Activated naive CD4-positive, alpha-beta T cell treated with anti-CD3 and anti-CD28 coated beads for 36 hours (primary cell): Measurements from ENCODE around the gene KCTD1. TPM values are rescaled to one million over a fixed set of nuclear protein-coding genes. Genes with fewer than 3 reads are reported as not detected.

Experiments used
- CTCF ChIA-PET: fragments of 350-600 bp; sonication (Branson Sonifier 250); formaldehyde crosslinking; loops from one replicate; lab custom pipeline; 2021; ENCODE audit warnings: antibody characterized with exemption; lab: Charles Lee
- DNase-seq: peaks from one replicate; pipeline ENCODE4 v3.0.0-alpha.2; 2020
- H3K27ac Mint-ChIP-seq: one replicate; pipeline ENCODE4 v1.8.0; 2021; ENCODE audit warnings: mild to moderate bottlenecking, mixed read lengths
- H3K27me3 Mint-ChIP-seq: one replicate; pipeline ENCODE4 v1.8.0; 2021; ENCODE audit warnings: low read depth, mixed read lengths
- H3K36me3 Mint-ChIP-seq: one replicate; pipeline ENCODE4 v1.8.0; 2021; ENCODE audit warnings: low read depth, mixed read lengths
- H3K4me1 Mint-ChIP-seq: one replicate; pipeline ENCODE4 v1.8.0; 2021; ENCODE audit warnings: low read depth, mixed read lengths
- H3K4me3 Mint-ChIP-seq: one replicate; pipeline ENCODE4 v1.8.0; 2021; ENCODE audit warnings: mild to moderate bottlenecking, moderate library complexity, mixed read lengths
- H3K9me3 Mint-ChIP-seq: one replicate; pipeline ENCODE4 v1.8.0; 2021; ENCODE audit warnings: mixed read lengths
- intact Hi-C: fragments of 100-400 bp; cut with micrococcal nuclease; formaldehyde crosslinking; loops from one replicate; pipeline ENCODE4 v1.15.1; 2023
- total RNA-seq, 2 experiments: library from RNA; stranded (reverse); gene quantifications; one replicate each; pipeline ENCODE4 v1.2.3, GENCODE V29; 2021

KCTD1 gene
- total RNA-seq, 2 experiments from 2014 or later = 1.7 to 1.9 TPM

DNA sequence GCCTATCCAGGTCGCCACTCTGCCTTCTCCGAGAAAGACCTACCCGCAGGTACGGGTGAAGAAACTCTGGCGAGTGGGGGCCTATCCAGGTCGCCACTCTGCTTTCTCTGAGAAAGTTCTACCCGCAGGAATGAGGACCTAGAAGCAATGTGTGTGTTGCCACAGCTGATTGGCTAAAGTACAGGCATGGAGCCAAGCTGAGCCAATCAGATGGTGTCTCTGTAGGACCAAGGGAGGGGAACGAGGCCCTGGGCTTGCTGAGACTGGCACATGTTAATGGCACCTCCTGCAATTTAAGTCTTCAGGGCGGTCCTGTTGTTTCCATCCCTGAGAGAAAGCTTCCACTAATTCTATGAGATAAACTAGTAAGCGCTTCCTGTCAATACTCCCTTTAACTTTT is 82.3 kb downstream of the KCTD1 start:
- Mint-ChIP-seq H3K4me3 (no peak overlapping the region), H3K9me3 (no peaks in the 10 kb centered on the region), H3K27ac (no peak overlapping the region), H3K36me3 (no peaks in the 10 kb centered on the region), H3K27me3 (no peaks in the 10 kb centered on the region), H3K4me1 (no peaks in the 10 kb centered on the region)
- intact Hi-C loops = no loop called here
- no peak for DNase-seq
- CTCF ChIA-PET = no interaction called here

DNA sequence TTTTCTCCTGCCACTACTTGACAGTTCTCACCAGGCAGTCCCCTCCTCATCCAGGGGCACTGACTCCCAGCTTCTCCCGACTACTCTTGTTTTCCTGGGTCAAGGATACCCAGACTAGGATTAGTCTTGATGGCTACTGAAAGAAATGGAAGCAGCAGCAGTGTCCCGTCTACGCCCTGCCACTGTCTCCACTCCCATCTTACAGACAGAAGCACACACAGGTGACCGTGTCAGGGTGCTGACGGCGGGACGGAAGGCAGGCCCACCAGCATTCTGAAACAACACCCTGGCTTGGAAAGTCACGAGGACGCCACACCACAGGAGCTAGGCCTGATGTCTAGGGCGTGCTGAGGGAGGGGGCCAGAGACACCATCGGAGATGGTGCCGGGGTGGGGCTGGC is 82.9 kb downstream of the KCTD1 start:
- H3K4me1 Mint-ChIP-seq = no peaks in the 10 kb centered on the region
- no peaks in the 10 kb centered on the region for H3K27me3 Mint-ChIP-seq
- H3K4me3 Mint-ChIP-seq = no peak overlapping the region
- no peak overlapping the region for H3K27ac Mint-ChIP-seq
- H3K9me3 Mint-ChIP-seq = no peaks in the 10 kb centered on the region
- H3K36me3 Mint-ChIP-seq = no peaks in the 10 kb centered on the region
- no peak for DNase-seq
- intact Hi-C loops = no loop called here
- CTCF ChIA-PET = no interaction called here

DNA sequence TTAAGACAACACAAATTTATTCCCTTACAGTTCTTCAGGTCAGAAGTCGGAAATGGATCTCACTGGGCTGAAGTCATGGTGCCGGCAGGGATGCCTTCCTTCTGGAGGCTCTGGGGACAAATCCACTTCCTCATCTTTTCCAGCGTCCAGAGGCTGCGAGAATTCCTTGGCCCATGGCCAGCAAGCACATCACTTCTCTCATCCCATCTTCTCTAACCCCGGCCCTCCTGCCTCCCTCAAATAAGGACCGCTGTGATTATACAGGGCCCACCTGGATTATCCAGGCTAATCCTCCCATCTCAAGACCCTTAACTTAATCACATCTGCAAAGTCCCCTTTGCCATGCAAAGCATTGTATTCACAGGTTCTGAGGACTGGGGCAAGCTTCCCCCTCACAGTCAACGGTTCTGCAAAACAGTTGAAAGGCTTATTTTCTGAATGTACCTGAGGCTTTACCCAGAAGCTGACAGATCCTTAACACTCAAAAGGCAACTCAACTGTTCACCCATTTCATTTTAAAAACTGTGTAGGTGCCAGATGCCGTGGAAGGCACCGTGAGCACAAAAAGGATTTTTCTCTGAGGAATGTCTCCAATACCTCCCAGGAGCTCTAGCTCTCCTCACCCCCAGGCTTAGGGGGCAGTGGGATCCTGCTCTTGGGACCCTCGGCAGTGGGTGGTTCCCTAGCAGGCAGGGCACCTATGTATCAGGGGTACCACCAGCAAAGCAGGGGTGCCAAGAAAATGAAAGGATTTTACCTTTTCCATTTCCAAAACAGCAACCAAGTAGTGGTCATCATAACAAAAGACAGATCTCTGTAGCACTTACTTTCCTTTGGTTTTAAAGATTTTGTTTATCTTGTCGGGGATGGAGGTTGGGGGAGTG is 84.0 kb downstream of the KCTD1 start:
- DNase-seq = no peak
- Mint-ChIP-seq H3K9me3 (no peaks in the 10 kb centered on the region), H3K27ac (no peak overlapping the region), H3K36me3 (no peaks in the 10 kb centered on the region), H3K27me3 (no peaks in the 10 kb centered on the region), H3K4me3 (no peak overlapping the region), H3K4me1 (no peaks in the 10 kb centered on the region)
- intact Hi-C loops = no loop called here
- CTCF ChIA-PET = no interaction called here

DNA sequence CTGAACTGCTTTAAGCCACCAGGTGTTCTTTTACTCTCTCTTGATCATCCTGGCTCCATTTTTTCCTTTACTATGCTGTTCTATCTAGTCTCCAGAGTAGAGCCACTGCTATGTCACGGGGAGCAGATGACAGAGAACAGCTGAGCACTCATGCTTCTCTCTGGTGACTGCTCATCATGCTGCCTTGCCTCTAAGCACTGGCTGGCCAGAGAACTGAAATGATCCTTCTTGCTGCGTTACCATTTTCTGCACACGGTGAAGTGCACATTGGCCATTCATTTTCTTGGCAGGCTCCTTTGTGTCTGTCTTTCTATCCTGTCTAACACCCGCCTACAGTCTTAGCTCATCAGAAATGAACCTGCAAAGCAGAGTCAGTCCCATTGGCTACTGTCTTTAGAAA is 86.0 kb downstream of the KCTD1 start:
- CTCF ChIA-PET = no interaction called here
- H3K27me3 Mint-ChIP-seq = no peaks in the 10 kb centered on the region
- no peaks in the 10 kb centered on the region for H3K9me3 Mint-ChIP-seq
- H3K27ac Mint-ChIP-seq = no peak overlapping the region
- no peaks in the 10 kb centered on the region for H3K36me3 Mint-ChIP-seq
- intact Hi-C loops = no loop called here
- H3K4me3 Mint-ChIP-seq = no peak overlapping the region
- DNase-seq = no peak
- H3K4me1 Mint-ChIP-seq = peaks cover 6% of the 10 kb centered on the region

GRCh38 chr18:26461405-26461804 is 86.9 kb downstream of the KCTD1 start:
- CTCF ChIA-PET = no interaction called here
- Mint-ChIP-seq H3K36me3 (no peaks in the 10 kb centered on the region), H3K27me3 (no peaks in the 10 kb centered on the region), H3K4me1 (peaks cover 6% of the 10 kb centered on the region), H3K4me3 (no peak overlapping the region), H3K27ac (no peak overlapping the region), H3K9me3 (no peaks in the 10 kb centered on the region)
- intact Hi-C loops = no loop called here
- no peak for DNase-seq

DNA sequence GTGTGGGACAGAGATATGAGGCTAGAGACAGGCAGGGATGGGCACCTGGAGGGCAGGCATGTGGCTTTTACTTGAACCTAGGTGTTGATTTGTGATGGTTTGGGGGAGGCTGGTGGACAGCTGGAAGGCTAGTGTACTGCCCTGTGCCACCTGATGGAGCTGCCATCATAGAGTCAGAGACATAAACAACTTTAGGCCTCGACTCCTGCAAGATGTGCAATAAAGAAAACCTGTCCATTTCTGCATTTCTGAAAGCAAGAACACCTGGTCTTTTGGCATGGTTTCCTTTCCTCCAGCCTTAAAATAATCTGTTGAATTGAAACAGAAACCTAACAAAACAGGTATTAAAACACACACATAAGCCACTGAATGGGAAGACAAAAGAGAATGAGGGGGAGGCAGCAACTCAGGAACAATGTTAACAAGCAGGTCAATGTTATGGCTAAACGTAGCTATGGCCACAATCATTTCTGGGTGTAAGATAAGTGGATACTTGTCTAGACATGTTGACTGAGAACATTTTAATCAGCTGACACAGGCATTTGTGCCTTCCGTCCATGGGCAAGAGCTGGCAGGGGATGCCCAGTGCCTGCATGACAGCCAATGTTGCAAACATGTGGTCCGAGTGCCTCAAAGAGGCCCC is 87.8 kb downstream of the KCTD1 start:
- no peaks in the 10 kb centered on the region for H3K27me3 Mint-ChIP-seq
- no peaks in the 10 kb centered on the region for H3K36me3 Mint-ChIP-seq
- DNase-seq = no peak
- no peaks in the 10 kb centered on the region for H3K9me3 Mint-ChIP-seq
- CTCF ChIA-PET = no interaction called here
- no peak overlapping the region for H3K4me3 Mint-ChIP-seq
- H3K27ac Mint-ChIP-seq = no peak overlapping the region
- intact Hi-C loops = no loop called here
- peaks cover 6% of the 10 kb centered on the region for H3K4me1 Mint-ChIP-seq

DNA sequence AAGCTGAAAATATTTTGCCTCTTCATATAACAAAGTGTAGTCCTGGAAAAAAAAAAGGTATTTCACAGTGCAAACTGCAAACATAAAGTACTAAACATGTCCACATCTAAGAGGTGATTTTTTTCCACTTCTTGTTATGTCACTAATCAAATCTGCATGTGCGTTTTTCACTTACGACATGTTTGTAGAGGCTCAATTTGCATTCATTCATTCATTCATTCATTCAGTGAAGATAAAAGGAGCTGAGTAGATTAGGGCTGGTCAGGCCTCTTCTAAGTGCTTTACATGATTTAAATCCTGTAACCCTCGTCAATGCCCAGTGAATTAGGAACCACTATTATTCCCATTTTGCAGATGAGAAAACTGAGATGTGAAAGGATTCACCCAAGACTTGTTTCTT is 88.5 kb downstream of the KCTD1 start:
- Mint-ChIP-seq H3K27ac (no peak overlapping the region), H3K4me3 (no peak overlapping the region), H3K4me1 (peaks cover 6% of the 10 kb centered on the region), H3K27me3 (no peaks in the 10 kb centered on the region), H3K36me3 (no peaks in the 10 kb centered on the region), H3K9me3 (no peaks in the 10 kb centered on the region)
- CTCF ChIA-PET = no interaction called here
- intact Hi-C loops = no loop called here
- no peak for DNase-seq

GRCh38 chr18:26459340-26459739 is 89.0 kb downstream of the KCTD1 start:
- Mint-ChIP-seq H3K27me3 (no peaks in the 10 kb centered on the region), H3K27ac (no peak overlapping the region), H3K4me3 (no peak overlapping the region), H3K4me1 (peaks cover 6% of the 10 kb centered on the region), H3K36me3 (no peaks in the 10 kb centered on the region), H3K9me3 (no peaks in the 10 kb centered on the region)
- intact Hi-C loops = no loop called here
- CTCF ChIA-PET = no interaction called here
- DNase-seq = no peak

- CTCF ChIA-PET = no interaction called here
- intact Hi-C loops = no loop called here
- H3K27ac Mint-ChIP-seq = no peak overlapping the region
- H3K9me3 Mint-ChIP-seq = no peaks in the 10 kb centered on the region
- H3K36me3 Mint-ChIP-seq = no peaks in the 10 kb centered on the region
- peaks cover 6% of the 10 kb centered on the region for H3K4me1 Mint-ChIP-seq
- peak; percentile 20 for DNase-seq
- no peaks in the 10 kb centered on the region for H3K27me3 Mint-ChIP-seq
- H3K4me3 Mint-ChIP-seq = no peak overlapping the region
Observed at GRCh38 chr18:26458526-26459232, 89.7 kb downstream of the KCTD1 start.

DNA sequence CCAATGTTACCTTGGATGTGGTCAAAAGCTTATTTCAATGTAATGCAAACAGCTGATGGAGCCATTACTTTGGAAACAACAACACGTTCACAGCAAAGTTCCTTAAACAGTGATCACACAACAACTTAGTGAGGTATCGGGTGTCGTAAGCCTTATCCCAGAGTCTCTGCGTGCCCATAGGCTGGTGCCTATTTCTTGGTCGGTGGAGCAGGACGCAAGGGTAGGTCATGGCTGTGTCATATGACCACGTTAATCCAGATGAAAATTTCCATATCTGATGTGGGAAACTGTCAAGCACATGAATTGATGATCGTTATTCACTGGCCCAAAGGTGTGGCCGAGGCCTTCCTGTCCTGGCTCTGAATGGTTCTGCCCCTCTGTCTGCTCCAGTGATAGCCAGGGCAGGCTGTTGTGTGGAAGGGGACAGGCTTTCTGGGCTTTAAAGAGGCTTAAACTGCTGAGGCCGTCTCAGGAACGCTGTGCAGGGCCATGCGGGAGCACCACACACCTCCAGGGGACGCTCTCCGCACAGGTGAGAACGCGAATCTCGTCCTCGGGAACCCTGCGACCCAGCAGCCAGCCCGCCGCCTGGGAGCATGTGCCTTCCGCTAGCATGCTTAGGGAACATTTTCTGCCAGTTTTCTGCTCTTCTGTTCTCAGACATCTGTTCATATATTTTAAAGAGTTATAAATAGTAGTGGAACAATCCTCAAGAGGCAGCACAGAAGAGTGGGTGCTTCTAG is 90.6 kb downstream of the KCTD1 start:
- no peak overlapping the region for H3K4me3 Mint-ChIP-seq
- H3K27ac Mint-ChIP-seq = no peak overlapping the region
- CTCF ChIA-PET = no interaction called here
- intact Hi-C loops = no loop called here
- H3K4me1 Mint-ChIP-seq = peaks cover 6% of the 10 kb centered on the region
- H3K9me3 Mint-ChIP-seq = no peaks in the 10 kb centered on the region
- H3K36me3 Mint-ChIP-seq = no peaks in the 10 kb centered on the region
- H3K27me3 Mint-ChIP-seq = no peaks in the 10 kb centered on the region
- DNase-seq = no peak

DNA sequence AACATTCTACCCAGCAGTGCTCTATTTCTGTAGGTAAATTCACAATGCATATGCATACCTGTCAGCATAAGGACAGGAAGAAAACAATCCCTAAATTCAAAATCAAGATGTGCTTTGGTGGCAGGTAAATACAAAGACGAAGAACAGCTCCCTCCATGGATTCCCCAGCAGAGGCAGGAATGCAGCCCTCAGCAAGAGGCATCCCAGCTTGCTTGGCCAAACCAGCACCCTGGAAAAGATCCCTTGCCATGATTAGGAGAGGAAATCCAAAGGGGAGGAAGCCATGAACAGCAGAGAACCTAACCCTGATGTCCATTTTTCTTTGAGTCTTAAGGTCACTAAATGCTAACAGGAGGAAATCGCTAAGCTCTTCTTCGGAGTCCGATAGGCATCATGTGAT is 91.2 kb downstream of the KCTD1 start:
- H3K36me3 Mint-ChIP-seq = no peaks in the 10 kb centered on the region
- CTCF ChIA-PET = no interaction called here
- no peak overlapping the region for H3K4me3 Mint-ChIP-seq
- peaks cover 6% of the 10 kb centered on the region for H3K4me1 Mint-ChIP-seq
- no peak for DNase-seq
- intact Hi-C loops = no loop called here
- no peaks in the 10 kb centered on the region for H3K9me3 Mint-ChIP-seq
- H3K27me3 Mint-ChIP-seq = no peaks in the 10 kb centered on the region
- H3K27ac Mint-ChIP-seq = no peak overlapping the region

GRCh38 chr18:26456070-26456491 is 92.3 kb downstream of the KCTD1 start:
- H3K27ac Mint-ChIP-seq = no peak overlapping the region
- intact Hi-C loops = no loop called here
- CTCF ChIA-PET = no interaction called here

More at GRCh38 chr18:26456070-26456491, 92.3 kb downstream of the KCTD1 start:
- H3K27me3 Mint-ChIP-seq = peaks cover 3% of the 10 kb centered on the region
- H3K4me3 Mint-ChIP-seq = no peak overlapping the region
- no peak for DNase-seq
- H3K4me1 Mint-ChIP-seq = peaks cover 6% of the 10 kb centered on the region
- H3K9me3 Mint-ChIP-seq = no peaks in the 10 kb centered on the region
- no peaks in the 10 kb centered on the region for H3K36me3 Mint-ChIP-seq
